Neural cell (in vitro differentiated cells): ENCODE data around the gene APOL4. TPM values are rescaled to one million over a fixed set of nuclear protein-coding genes. Genes with fewer than 3 reads are reported as not detected.

Experiments
- H2AFZ ChIP-seq: fragments of 200-600, 300-800 bp; sonication (generic), shearing (Covaris generic); 2 replicates; pipeline ENCODE4 v1.6.0; 2014; ENCODE audit warnings: low read depth, mild to moderate bottlenecking, antibody characterized with exemption, low read length, moderate library complexity
- H3F3A ChIP-seq: fragments of 200-600 bp; shearing (Covaris generic); 2 replicates; pipeline ENCODE4 v1.6.1; 2016; ENCODE audit warnings: mild to moderate bottlenecking, moderate library complexity, mixed read lengths, antibody characterized with exemption, low read length; ENCODE audit not compliant: insufficient read depth, poor library complexity, severe bottlenecking
- H3K27ac ChIP-seq: fragments of 200-600, 300-800 bp; sonication (generic), shearing (Covaris generic); 2 replicates; pipeline ENCODE4 v1.5.1; 2014; ENCODE audit warnings: mild to moderate bottlenecking, low read length, moderate library complexity
- H3K27me3 ChIP-seq: fragments of 300-800, 200-600 bp; sonication (generic), shearing (Covaris generic); 2 replicates; pipeline ENCODE4 v1.6.0; 2014; ENCODE audit warnings: mild to moderate bottlenecking, low read depth, low read length, moderate library complexity; ENCODE audit not compliant: insufficient read depth
- H3K36me3 ChIP-seq: fragments of 300-800, 200-600 bp; sonication (generic), shearing (Covaris generic); 2 replicates; pipeline ENCODE4 v1.5.1; 2014; ENCODE audit warnings: mild to moderate bottlenecking, antibody characterized with exemption, low read length, moderate library complexity; ENCODE audit not compliant: insufficient read depth
- H3K4me2 ChIP-seq: fragments of 300-800, 200-600 bp; sonication (generic), shearing (Covaris generic); 2 replicates; pipeline ENCODE4 v1.6.0; 2014; ENCODE audit warnings: mild to moderate bottlenecking, low read length
- H3K4me3 ChIP-seq: fragments of 300-800, 200-600 bp; sonication (generic), shearing (Covaris generic); 2 replicates; pipeline ENCODE4 v1.5.1; 2014; ENCODE audit warnings: mild to moderate bottlenecking, low read length, moderate library complexity
- H3K79me2 ChIP-seq: fragments of 200-600 bp; shearing (Covaris generic); replicated peaks from 2 replicates; pipeline ENCODE4 v1.6.0; 2014; ENCODE audit warnings: mild to moderate bottlenecking, low read length, moderate library complexity; ENCODE audit not compliant: insufficient read depth
- H3K9ac ChIP-seq: fragments of 300-800, 200-600 bp; sonication (generic), shearing (Covaris generic); 2 replicates; pipeline ENCODE4 v1.6.1; 2016; ENCODE audit warnings: mild to moderate bottlenecking, low read length, mixed read lengths
- H3K9me2 ChIP-seq: fragments of 200-600 bp; shearing (Covaris generic); 2 replicates; pipeline ENCODE4 v1.6.1; 2016; ENCODE audit warnings: mild to moderate bottlenecking, low read length, mixed read lengths; ENCODE audit not compliant: insufficient read depth
- H3K9me3 ChIP-seq: fragments of 200-600, 300-800 bp; sonication (generic), shearing (Covaris generic); 2 replicates; pipeline ENCODE4 v1.6.1; 2016; ENCODE audit warnings: mild to moderate bottlenecking, mixed run types, low read length, moderate library complexity, mixed read lengths
- H4K20me1 ChIP-seq: fragments of 200-600 bp; shearing (Covaris generic); 2 replicates; pipeline ENCODE4 v1.6.1; 2016; ENCODE audit warnings: mild to moderate bottlenecking, mixed run types; ENCODE audit not compliant: insufficient read depth
- EP300 ChIP-seq: fragments of 450-650 bp; conservative IDR thresholded peaks from 2 replicates; pipeline ENCODE4 v1.6.1; 2014; ENCODE audit warnings: antibody characterized with exemption, mild to moderate bottlenecking, moderate library complexity; ENCODE audit not compliant: poor library complexity, severe bottlenecking
- EZH2 ChIP-seq: fragments of 200-600, 300-800 bp; shearing (Covaris generic), sonication (generic); IDR thresholded peaks from 2 replicates; pipeline ENCODE4 v1.6.1; 2014; ENCODE audit warnings: antibody characterized with exemption, low read length, borderline replicate concordance, mild to moderate bottlenecking; ENCODE audit not compliant: insufficient read depth, poor library complexity, severe bottlenecking
- MXI1 ChIP-seq: fragments of 450-650 bp; conservative IDR thresholded peaks from 2 replicates; pipeline ENCODE4 v1.6.1; 2014; ENCODE audit warnings: antibody characterized with exemption, mild to moderate bottlenecking; ENCODE audit not compliant: poor library complexity, severe bottlenecking
- POLR2AphosphoS5 ChIP-seq: IDR thresholded peaks from 2 replicates; pipeline ENCODE4 v1.6.1; 2012
- RAD21 ChIP-seq: fragments of 450-650 bp; conservative IDR thresholded peaks from 2 replicates; pipeline ENCODE4 v1.6.1; 2014; ENCODE audit warnings: antibody characterized with exemption, mild to moderate bottlenecking, moderate library complexity
- SMC3 ChIP-seq: fragments of 450-650 bp; conservative IDR thresholded peaks from 2 replicates; pipeline ENCODE4 v1.6.1; 2014; ENCODE audit warnings: antibody characterized with exemption, mild to moderate bottlenecking, moderate library complexity; ENCODE audit not compliant: poor library complexity
- TAF1 ChIP-seq: IDR thresholded peaks from 2 replicates; pipeline ENCODE4 v1.6.1; 2012; ENCODE audit warnings: low read depth
- polyA plus RNA-seq: library from polyadenylated mRNA; depleted of rRNA; stranded (reverse); fragments of >200 nt; gene quantifications from 2 replicates; pipeline ENCODE4 v1.2.3, GENCODE V29; 2014
- TF ChIP-seq, protein P1 (sequence below): fragments of 450-650 bp; IDR thresholded peaks from 2 replicates; pipeline ENCODE4 v1.5.1; 2014; ENCODE audit warnings: antibody characterized with exemption, mild to moderate bottlenecking, moderate library complexity; ENCODE audit not compliant: poor library complexity, severe bottlenecking
- TF ChIP-seq, protein P2 (sequence below): IDR thresholded peaks from 2 replicates; pipeline ENCODE4 v1.6.1; 2012; ENCODE audit warnings: borderline replicate concordance

Gene APOL4
- polyA plus RNA-seq, 1 donor from 2014 or later = not detected

DNA sequence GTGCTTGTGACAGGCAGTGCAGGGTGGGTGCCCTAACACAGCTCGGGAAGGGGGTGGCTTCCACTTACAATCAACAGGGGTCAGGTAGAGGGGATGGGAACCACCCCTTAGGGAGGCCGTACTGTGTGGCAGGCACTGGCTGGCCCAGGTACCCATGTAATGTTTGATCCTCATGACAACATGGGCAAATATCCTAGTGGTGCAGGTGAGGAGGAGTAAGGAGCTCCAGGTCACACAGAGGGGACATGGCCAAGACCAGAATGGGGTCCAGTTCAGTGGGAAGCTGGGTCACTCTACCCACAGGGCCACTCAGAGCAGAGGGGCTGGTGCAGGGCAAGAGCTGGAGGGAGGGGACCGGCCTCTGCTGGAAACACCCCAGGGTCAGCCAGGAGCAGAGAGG lies 3.1 kb downstream of the APOL4 start:
- Histone ChIP-seq H3K9ac (no peak overlapping the region), H3K79me2 (no peaks in the 10 kb centered on the region), H3F3A (no peaks in the 10 kb centered on the region), H2AFZ (no peak overlapping the region), H3K27me3 (no peaks in the 10 kb centered on the region), H3K27ac (no peak overlapping the region), H3K9me3 (no peaks in the 10 kb centered on the region), H3K36me3 (no peaks in the 10 kb centered on the region), H3K4me2 (no peak overlapping the region), H4K20me1 (no peaks in the 10 kb centered on the region), H3K4me3 (no peak overlapping the region), H3K9me2 (no peaks in the 10 kb centered on the region)
- no peak for TF ChIP-seq MXI1
- TF ChIP-seq SMC3 = no peak
- TF ChIP-seq, protein P1, sequence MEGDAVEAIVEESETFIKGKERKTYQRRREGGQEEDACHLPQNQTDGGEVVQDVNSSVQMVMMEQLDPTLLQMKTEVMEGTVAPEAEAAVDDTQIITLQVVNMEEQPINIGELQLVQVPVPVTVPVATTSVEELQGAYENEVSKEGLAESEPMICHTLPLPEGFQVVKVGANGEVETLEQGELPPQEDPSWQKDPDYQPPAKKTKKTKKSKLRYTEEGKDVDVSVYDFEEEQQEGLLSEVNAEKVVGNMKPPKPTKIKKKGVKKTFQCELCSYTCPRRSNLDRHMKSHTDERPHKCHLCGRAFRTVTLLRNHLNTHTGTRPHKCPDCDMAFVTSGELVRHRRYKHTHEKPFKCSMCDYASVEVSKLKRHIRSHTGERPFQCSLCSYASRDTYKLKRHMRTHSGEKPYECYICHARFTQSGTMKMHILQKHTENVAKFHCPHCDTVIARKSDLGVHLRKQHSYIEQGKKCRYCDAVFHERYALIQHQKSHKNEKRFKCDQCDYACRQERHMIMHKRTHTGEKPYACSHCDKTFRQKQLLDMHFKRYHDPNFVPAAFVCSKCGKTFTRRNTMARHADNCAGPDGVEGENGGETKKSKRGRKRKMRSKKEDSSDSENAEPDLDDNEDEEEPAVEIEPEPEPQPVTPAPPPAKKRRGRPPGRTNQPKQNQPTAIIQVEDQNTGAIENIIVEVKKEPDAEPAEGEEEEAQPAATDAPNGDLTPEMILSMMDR = no peak
- TF ChIP-seq TAF1 = no peak

DNA sequence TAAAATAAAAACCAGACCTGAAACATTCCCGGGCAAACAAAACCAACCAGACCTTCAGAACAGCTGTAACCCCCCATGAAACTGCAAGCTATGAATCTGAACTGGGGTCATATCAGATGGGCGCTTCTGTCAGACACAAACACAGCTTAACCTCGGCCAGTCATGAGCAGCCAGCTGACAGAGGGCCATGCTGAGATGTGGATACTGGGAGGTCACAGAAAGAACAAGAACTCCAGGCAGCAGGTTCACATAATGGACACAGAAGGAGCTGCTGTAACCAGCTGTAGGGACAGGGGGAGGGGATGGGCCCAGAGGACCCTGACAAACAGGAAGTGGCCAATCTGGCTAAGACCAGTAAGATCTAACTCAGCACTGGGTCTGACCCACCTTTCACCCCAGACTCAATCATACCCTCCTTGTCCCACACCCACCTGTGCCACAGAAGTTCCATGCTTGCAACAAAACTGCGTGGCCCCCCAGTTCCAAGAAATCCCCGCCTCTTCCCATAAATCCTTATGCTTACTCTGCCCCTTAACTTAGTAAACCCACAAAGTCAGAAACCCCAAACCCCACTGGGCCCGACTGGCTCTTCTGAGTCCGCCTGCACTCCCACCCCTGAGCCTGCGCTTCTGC lies 4.0 kb downstream of the APOL4 start:
- H3F3A ChIP-seq = no peaks in the 10 kb centered on the region
- H3K79me2 ChIP-seq = no peaks in the 10 kb centered on the region
- H3K9me3 ChIP-seq = no peaks in the 10 kb centered on the region
- H3K27ac ChIP-seq = peak overlapping the region; percentile 15
- peak overlapping the region; percentile 8 for H2AFZ ChIP-seq
- no peaks in the 10 kb centered on the region for H4K20me1 ChIP-seq
- no peaks in the 10 kb centered on the region for H3K9me2 ChIP-seq
- no peak overlapping the region for H3K4me3 ChIP-seq
- H3K27me3 ChIP-seq = no peaks in the 10 kb centered on the region
- no peaks in the 10 kb centered on the region for H3K36me3 ChIP-seq
- TF ChIP-seq, protein P2, sequence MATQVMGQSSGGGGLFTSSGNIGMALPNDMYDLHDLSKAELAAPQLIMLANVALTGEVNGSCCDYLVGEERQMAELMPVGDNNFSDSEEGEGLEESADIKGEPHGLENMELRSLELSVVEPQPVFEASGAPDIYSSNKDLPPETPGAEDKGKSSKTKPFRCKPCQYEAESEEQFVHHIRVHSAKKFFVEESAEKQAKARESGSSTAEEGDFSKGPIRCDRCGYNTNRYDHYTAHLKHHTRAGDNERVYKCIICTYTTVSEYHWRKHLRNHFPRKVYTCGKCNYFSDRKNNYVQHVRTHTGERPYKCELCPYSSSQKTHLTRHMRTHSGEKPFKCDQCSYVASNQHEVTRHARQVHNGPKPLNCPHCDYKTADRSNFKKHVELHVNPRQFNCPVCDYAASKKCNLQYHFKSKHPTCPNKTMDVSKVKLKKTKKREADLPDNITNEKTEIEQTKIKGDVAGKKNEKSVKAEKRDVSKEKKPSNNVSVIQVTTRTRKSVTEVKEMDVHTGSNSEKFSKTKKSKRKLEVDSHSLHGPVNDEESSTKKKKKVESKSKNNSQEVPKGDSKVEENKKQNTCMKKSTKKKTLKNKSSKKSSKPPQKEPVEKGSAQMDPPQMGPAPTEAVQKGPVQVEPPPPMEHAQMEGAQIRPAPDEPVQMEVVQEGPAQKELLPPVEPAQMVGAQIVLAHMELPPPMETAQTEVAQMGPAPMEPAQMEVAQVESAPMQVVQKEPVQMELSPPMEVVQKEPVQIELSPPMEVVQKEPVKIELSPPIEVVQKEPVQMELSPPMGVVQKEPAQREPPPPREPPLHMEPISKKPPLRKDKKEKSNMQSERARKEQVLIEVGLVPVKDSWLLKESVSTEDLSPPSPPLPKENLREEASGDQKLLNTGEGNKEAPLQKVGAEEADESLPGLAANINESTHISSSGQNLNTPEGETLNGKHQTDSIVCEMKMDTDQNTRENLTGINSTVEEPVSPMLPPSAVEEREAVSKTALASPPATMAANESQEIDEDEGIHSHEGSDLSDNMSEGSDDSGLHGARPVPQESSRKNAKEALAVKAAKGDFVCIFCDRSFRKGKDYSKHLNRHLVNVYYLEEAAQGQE = peak; percentile 29
- no peak for TF ChIP-seq EZH2
- H3K9ac ChIP-seq = no peak overlapping the region
- H3K4me2 ChIP-seq = no peak overlapping the region

DNA sequence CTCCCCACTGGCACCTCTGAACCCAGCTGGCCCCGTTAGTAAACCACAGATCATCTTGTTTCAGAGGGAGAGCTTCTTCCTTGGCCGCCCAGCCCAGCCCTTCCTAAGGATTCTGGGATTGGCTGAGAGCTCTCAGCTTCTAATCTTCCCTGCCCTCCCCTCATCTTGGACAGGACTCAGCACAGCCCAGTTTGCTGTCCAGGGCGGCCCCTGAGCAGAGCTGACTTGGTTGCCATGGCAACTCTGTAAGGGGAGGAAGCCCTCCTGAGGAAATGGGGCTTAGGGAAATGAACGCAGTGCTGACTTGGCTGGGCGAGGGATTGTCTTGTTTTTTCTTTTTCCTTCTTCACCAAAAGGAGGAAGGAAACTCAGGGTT lies 4.6 kb downstream of the APOL4 start:
- Histone ChIP-seq H3K4me2 (no peak overlapping the region), H3K79me2 (no peaks in the 10 kb centered on the region), H4K20me1 (no peaks in the 10 kb centered on the region), H3K27me3 (no peaks in the 10 kb centered on the region), H2AFZ (peak overlapping the region; percentile 8), H3K36me3 (no peaks in the 10 kb centered on the region), H3K27ac (peak overlapping the region; percentile 15), H3F3A (no peaks in the 10 kb centered on the region), H3K4me3 (no peak overlapping the region), H3K9me3 (no peaks in the 10 kb centered on the region), H3K9me2 (no peaks in the 10 kb centered on the region), H3K9ac (no peak overlapping the region)
- no peak for TF ChIP-seq EZH2
- TF ChIP-seq EP300 = no peak
- TF ChIP-seq SMC3 = no peak
- TF ChIP-seq, protein P1 = no peak
- no peak for TF ChIP-seq RAD21
- TF ChIP-seq MXI1 = no peak
- TF ChIP-seq, protein P2 = no peak
- TF ChIP-seq TAF1 = no peak
- TF ChIP-seq POLR2AphosphoS5 = no peak
